Vagina (tissue), 2 donors: ENCODE data around the gene RPH3AL.

Experiments
- POLR2A ChIP-seq, 2 donors: fragments of 450-650 bp; IDR thresholded peaks; one replicate each; pipeline ENCODE4 v1.6.1; 2017; ENCODE audit warnings: antibody characterized with exemption in 2 of 2, mild to moderate bottlenecking in 2 of 2, moderate library complexity in 2 of 2
- POLR2AphosphoS5 ChIP-seq, 2 donors: sonication (generic); formaldehyde crosslinking; IDR thresholded peaks; one replicate each; pipeline ENCODE4 v1.9.0; 2017; ENCODE audit warnings: antibody characterized with exemption in 2 of 2, mild to moderate bottlenecking in 2 of 2, low read depth in 1 of 2; ENCODE audit not compliant: insufficient read depth in 1 of 2
- TF ChIP-seq, protein P1 (sequence below), 3 experiments: fragments of 450-650 bp in 2 of 3; fragments of 200-600 bp in 1 of 3; sonication (generic) in 1 of 3; IDR thresholded peaks; one replicate each; pipeline ENCODE4 v1.5.1; 2017 to 2019; ENCODE audit warnings: antibody characterized with exemption in 3 of 3, mild to moderate bottlenecking in 2 of 3, moderate library complexity in 2 of 3

DNA sequence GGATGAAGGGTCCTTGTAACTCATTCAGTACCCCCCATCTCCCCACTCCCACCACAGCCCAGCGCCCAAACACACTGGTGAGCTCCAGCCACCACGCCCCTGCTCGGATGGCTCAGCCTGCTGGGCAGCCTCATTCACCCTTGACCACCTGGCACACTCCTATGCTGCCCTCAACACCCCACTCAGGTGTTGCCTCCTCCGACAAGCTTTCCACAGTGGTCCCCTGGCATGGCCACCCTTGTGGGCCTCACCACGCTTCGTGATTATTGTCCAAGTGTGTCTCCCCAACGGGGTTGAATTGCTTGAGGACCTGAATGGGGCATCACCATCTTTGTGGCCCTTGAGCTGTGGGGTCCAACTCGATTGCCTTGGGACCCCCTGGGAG is 159.2 kb downstream of the RPH3AL start:
- TF ChIP-seq, protein P1, sequence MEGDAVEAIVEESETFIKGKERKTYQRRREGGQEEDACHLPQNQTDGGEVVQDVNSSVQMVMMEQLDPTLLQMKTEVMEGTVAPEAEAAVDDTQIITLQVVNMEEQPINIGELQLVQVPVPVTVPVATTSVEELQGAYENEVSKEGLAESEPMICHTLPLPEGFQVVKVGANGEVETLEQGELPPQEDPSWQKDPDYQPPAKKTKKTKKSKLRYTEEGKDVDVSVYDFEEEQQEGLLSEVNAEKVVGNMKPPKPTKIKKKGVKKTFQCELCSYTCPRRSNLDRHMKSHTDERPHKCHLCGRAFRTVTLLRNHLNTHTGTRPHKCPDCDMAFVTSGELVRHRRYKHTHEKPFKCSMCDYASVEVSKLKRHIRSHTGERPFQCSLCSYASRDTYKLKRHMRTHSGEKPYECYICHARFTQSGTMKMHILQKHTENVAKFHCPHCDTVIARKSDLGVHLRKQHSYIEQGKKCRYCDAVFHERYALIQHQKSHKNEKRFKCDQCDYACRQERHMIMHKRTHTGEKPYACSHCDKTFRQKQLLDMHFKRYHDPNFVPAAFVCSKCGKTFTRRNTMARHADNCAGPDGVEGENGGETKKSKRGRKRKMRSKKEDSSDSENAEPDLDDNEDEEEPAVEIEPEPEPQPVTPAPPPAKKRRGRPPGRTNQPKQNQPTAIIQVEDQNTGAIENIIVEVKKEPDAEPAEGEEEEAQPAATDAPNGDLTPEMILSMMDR (IDR thresholded peaks at IDR 0.05) = no peak
- no peak for TF ChIP-seq POLR2A (IDR thresholded peaks at IDR 0.05)
- no peak for TF ChIP-seq POLR2AphosphoS5 (IDR thresholded peaks at IDR 0.05; ENCODE audit: insufficient read depth in 1 of 2, low read depth in 1 of 2)
